ENCODE results near the gene MUC5AC.
"Not testable (repeated sequence)": the region's sequence is repeated elsewhere in the genome, so short reads cannot be mapped to it uniquely, and the experiment has no call there.

MUC5AC gene

GRCh38 chr11:1160231-1161101, 2.7 kb downstream of the MUC5AC start:
- no peak for DNase-seq (ENCODE audit: low read depth in 2 of 2)

- no peak for DNase-seq (ENCODE audit: low read depth in 2 of 2)
These were observed 3.8 kb downstream of the MUC5AC start for GRCh38 chr11:1161410-1162137.

GRCh38 chr11:1162138-1162475, 4.4 kb downstream of the MUC5AC start:
- DNase-seq (ENCODE audit: low read depth in 2 of 2): no peak

- no peak for DNase-seq (ENCODE audit: low read depth in 2 of 2)
These were observed 4.9 kb downstream of the MUC5AC start for GRCh38 chr11:1162491-1163311.

- no peak for DNase-seq (ENCODE audit: low read depth in 2 of 2)
These were observed 5.7 kb downstream of the MUC5AC start for GRCh38 chr11:1163321-1163910.

GRCh38 chr11:1163911-1164735, 6.4 kb downstream of the MUC5AC start:
- DNase-seq (ENCODE audit: low read depth in 2 of 2): no peak

- not testable (repeated sequence) for DNase-seq (ENCODE audit: low read depth in 2 of 2)
These were observed 7.1 kb downstream of the MUC5AC start for GRCh38 chr11:1164779-1165255.

- DNase-seq (ENCODE audit: low read depth in 2 of 2): no peak
These were observed 7.7 kb downstream of the MUC5AC start for GRCh38 chr11:1165256-1166041.

- no peak for DNase-seq (ENCODE audit: low read depth in 2 of 2)
These were observed 9.5 kb downstream of the MUC5AC start for GRCh38 chr11:1167256-1167655.

- DNase-seq (ENCODE audit: low read depth in 2 of 2): no peak
These were observed 10.0 kb downstream of the MUC5AC start for GRCh38 chr11:1167751-1168231.

GRCh38 chr11:1168256-1168655, 10.5 kb downstream of the MUC5AC start:
- DNase-seq (ENCODE audit: low read depth in 2 of 2): no peak

- no peak for DNase-seq (ENCODE audit: low read depth in 2 of 2)
These were observed 11.0 kb downstream of the MUC5AC start for GRCh38 chr11:1168721-1169161.

GRCh38 chr11:1171223-1171984, 13.7 kb downstream of the MUC5AC start:
- DNase-seq (ENCODE audit: low read depth in 2 of 2): no peak

- no peak for DNase-seq (ENCODE audit: low read depth in 2 of 2)
These were observed 14.4 kb downstream of the MUC5AC start for GRCh38 chr11:1171985-1172728.

GRCh38 chr11:1172729-1173117, 15.0 kb downstream of the MUC5AC start:
- DNase-seq (ENCODE audit: low read depth in 2 of 2): no peak

- DNase-seq (ENCODE audit: low read depth in 2 of 2): not testable (repeated sequence)
These were observed 15.6 kb downstream of the MUC5AC start for GRCh38 chr11:1173396-1173795.

GRCh38 chr11:1174441-1175370, 17.0 kb downstream of the MUC5AC start:
- no peak for DNase-seq (ENCODE audit: low read depth in 2 of 2)

Data from stimulated activated CD8-positive, alpha-beta memory T cell treated with anti-CD3 and anti-CD28 coated beads, Interleukin-2, amount 100 ng/mL, for 48 hours (primary cell).